Measurements from ENCODE around the gene ELMO3.

- TF ChIP-seq RARB (CRISPR knock-in tag; IDR thresholded peaks at IDR 0.05) (no peak), CREB5 (CRISPR knock-in tag; IDR thresholded peaks at IDR 0.05; ENCODE audit: low read depth) (no peak), ESRRG (CRISPR knock-in tag; IDR thresholded peaks at IDR 0.05) (no peak), GLIS3 (CRISPR knock-in tag; IDR thresholded peaks at IDR 0.05) (no peak)
Observed at GRCh38 chr16:67230809-67231660, 32.1 kb downstream of the ELMO3 start.

All from SK-N-SH treated with all-trans-retinoic acid at 6 μM for 48 hours (cell line).